GM23338 (cell line): ENCODE measurements around the gene PCTP. TPM values are rescaled to one million over a fixed set of nuclear protein-coding genes. Genes with fewer than 3 reads are reported as not detected.

ENCODE experiments used
- ATAC-seq: fragments of 200-7000 bp; cut with Tn5 transposase; 3 replicates; pipeline ENCODE4 v1.9.1; 2020
- DNase-seq: peaks from one replicate; pipeline ENCODE4 v3.0.0-alpha.2; 2015; ENCODE audit warnings: low spot score
- H2AFZ ChIP-seq: fragments of 200-600 bp; sonication (generic); 2 replicates; pipeline ENCODE4 v1.8.0; 2016; ENCODE audit warnings: antibody characterized with exemption, mild to moderate bottlenecking, moderate library complexity
- H3F3A ChIP-seq: fragments of 200-600 bp; sonication (generic); replicated peaks from 2 replicates; pipeline ENCODE4 v1.8.0; 2017; ENCODE audit warnings: antibody characterized with exemption, mixed run types, low read depth
- H3K27ac ChIP-seq: fragments of 200-600 bp; sonication (generic); 2 replicates; pipeline ENCODE4 v1.6.1; 2016; ENCODE audit warnings: low read depth
- H3K27me3 ChIP-seq: fragments of 200-600 bp; sonication (generic); 2 replicates; pipeline ENCODE4 v1.8.0; 2016; ENCODE audit warnings: mild to moderate bottlenecking, mixed run types, moderate library complexity; ENCODE audit not compliant: insufficient read depth
- H3K36me3 ChIP-seq: fragments of 200-600 bp; sonication (generic); 2 replicates; pipeline ENCODE4 v1.8.0; 2016; ENCODE audit warnings: mild to moderate bottlenecking; ENCODE audit not compliant: insufficient read depth
- H3K4me1 ChIP-seq: fragments of 200-600 bp; sonication (generic); 2 replicates; pipeline ENCODE4 v1.8.0; 2016; ENCODE audit warnings: mild to moderate bottlenecking, moderate library complexity; ENCODE audit not compliant: insufficient read depth
- H3K4me2 ChIP-seq: fragments of 200-600 bp; sonication (generic); 2 replicates; pipeline ENCODE4 v1.7.1; 2017; ENCODE audit warnings: mixed run types
- H3K4me3 ChIP-seq: fragments of 200-600 bp; sonication (generic); 2 replicates; pipeline ENCODE4 v1.6.1; 2016; ENCODE audit warnings: mixed run types
- H3K79me2 ChIP-seq: fragments of 200-600 bp; sonication (generic); replicated peaks from 2 replicates; pipeline ENCODE4 v1.8.0; 2017; ENCODE audit warnings: mild to moderate bottlenecking; ENCODE audit not compliant: insufficient read depth
- H3K9me2 ChIP-seq: fragments of 200-600 bp; sonication (generic); 2 replicates; pipeline ENCODE4 v1.8.0; 2017; ENCODE audit not compliant: insufficient read depth
- H4K20me1 ChIP-seq: fragments of 200-600 bp; sonication (generic); replicated peaks from 2 replicates; pipeline ENCODE4 v1.8.0; 2017; ENCODE audit warnings: mild to moderate bottlenecking; ENCODE audit not compliant: insufficient read depth
- H3K27ac Mint-ChIP-seq: 2 replicates; pipeline ENCODE4 v1.8.0; 2020; ENCODE audit warnings: inconsistent platforms, mild to moderate bottlenecking, moderate library complexity, mixed read lengths
- H3K27me3 Mint-ChIP-seq: 3 replicates; pipeline ENCODE4 v1.8.0; 2022; ENCODE audit warnings: low read depth, mild to moderate bottlenecking, moderate library complexity, mixed read lengths, inconsistent platforms; ENCODE audit not compliant: insufficient read depth, poor library complexity
- H3K36me3 Mint-ChIP-seq: 3 replicates; pipeline ENCODE4 v1.8.0; 2021; ENCODE audit warnings: low read depth, mild to moderate bottlenecking, inconsistent platforms, moderate library complexity, mixed read lengths
- H3K4me1 Mint-ChIP-seq: 3 replicates; pipeline ENCODE4 v1.8.0; 2020; ENCODE audit warnings: mild to moderate bottlenecking, inconsistent platforms, mixed read lengths
- H3K4me3 Mint-ChIP-seq: 3 replicates; pipeline ENCODE4 v1.8.0; 2021; ENCODE audit warnings: moderate library complexity, mild to moderate bottlenecking, inconsistent platforms, mixed read lengths
- H3K9me3 Mint-ChIP-seq: 3 replicates; pipeline ENCODE4 v1.8.0; 2020; ENCODE audit warnings: moderate library complexity, mild to moderate bottlenecking, inconsistent platforms, mixed read lengths
- CREB1 ChIP-seq: fragments of 250-450 bp; sonication (Bioruptor Pico); IDR thresholded peaks from 2 replicates; pipeline ENCODE4 v1.5.0; 2020; ENCODE audit warnings: low read depth, mild to moderate bottlenecking, moderate library complexity
- CTCF ChIP-seq, 2 experiments: fragments of 200-600 bp in 1 of 2; sonication (generic) in 1 of 2; conservative IDR thresholded peaks; 2 replicates each; pipeline versions ENCODE4 v1.5.1 to v1.6.1; 2016 to 2017; ENCODE audit warnings: antibody characterized with exemption in 2 of 2, low read depth in 2 of 2, mild to moderate bottlenecking in 2 of 2, moderate library complexity in 1 of 2
- ETS1 ChIP-seq: IDR thresholded peaks from 2 replicates; pipeline ENCODE4 v1.6.1; 2016; ENCODE audit warnings: antibody characterized with exemption
- EZH2 ChIP-seq: fragments of 200-600 bp; sonication (generic); IDR thresholded peaks from one replicate; pipeline ENCODE4 v1.8.0; 2017; ENCODE audit warnings: antibody characterized with exemption, mild to moderate bottlenecking, low read depth; ENCODE audit not compliant: unreplicated experiment
- EZH2phosphoT487 ChIP-seq: fragments of 200-600 bp; sonication (generic); IDR thresholded peaks from one replicate; pipeline ENCODE4 v1.8.1; 2018; ENCODE audit warnings: antibody characterized with exemption; ENCODE audit not compliant: unreplicated experiment
- JUNB ChIP-seq: IDR thresholded peaks from one replicate; pipeline ENCODE4 v1.6.1; 2016; ENCODE audit warnings: antibody characterized with exemption; ENCODE audit not compliant: unreplicated experiment
- NANOG ChIP-seq: IDR thresholded peaks from 2 replicates; pipeline ENCODE4 v1.6.1; 2016; ENCODE audit warnings: antibody characterized with exemption, borderline replicate concordance
- POLR2AphosphoS5 ChIP-seq: IDR thresholded peaks from 2 replicates; pipeline ENCODE4 v1.6.1; 2016; ENCODE audit warnings: antibody characterized with exemption, low read depth
- REST ChIP-seq: IDR thresholded peaks from one replicate; pipeline ENCODE4 v1.6.1; 2018; ENCODE audit warnings: antibody characterized with exemption; ENCODE audit not compliant: unreplicated experiment
- STAT1 ChIP-seq: IDR thresholded peaks from one replicate; pipeline ENCODE4 v1.6.1; 2016; ENCODE audit warnings: antibody characterized with exemption; ENCODE audit not compliant: unreplicated experiment
- ZNF114 ChIP-seq: fragments of 250-450 bp; sonication (Bioruptor Pico); IDR thresholded peaks from 2 replicates; pipeline ENCODE4 v1.5.0; 2020; ENCODE audit warnings: mild to moderate bottlenecking, moderate library complexity
- ZNF331 ChIP-seq: fragments of 250-450 bp; sonication (Bioruptor Pico); IDR thresholded peaks from 2 replicates; pipeline ENCODE4 v1.5.0; 2020; ENCODE audit warnings: low read depth, mild to moderate bottlenecking, moderate library complexity
- ZNF462 ChIP-seq: fragments of 250-450 bp; sonication (Bioruptor Pico); IDR thresholded peaks from 2 replicates; pipeline ENCODE4 v1.5.0; 2020; ENCODE audit warnings: mild to moderate bottlenecking, moderate library complexity
- polyA plus RNA-seq: library from polyadenylated mRNA; unstranded; fragments of >200 nt; fragmentation: Nextera tagmentation; extraction: Ambion mirVana; gene quantifications from 2 replicates; pipeline ENCODE4 v1.2.1, GENCODE V29; 2016
- total RNA-seq: library from RNA; depleted of rRNA; stranded (reverse); fragments of >200 nt; shearing (Covaris generic); gene quantifications from 2 replicates; pipeline ENCODE4 v1.2.3, GENCODE V29; 2014

PCTP gene
- total and polyA plus RNA-seq, 2 experiments from 2014 or later: 6.4 to 12.3 TPM

DNA sequence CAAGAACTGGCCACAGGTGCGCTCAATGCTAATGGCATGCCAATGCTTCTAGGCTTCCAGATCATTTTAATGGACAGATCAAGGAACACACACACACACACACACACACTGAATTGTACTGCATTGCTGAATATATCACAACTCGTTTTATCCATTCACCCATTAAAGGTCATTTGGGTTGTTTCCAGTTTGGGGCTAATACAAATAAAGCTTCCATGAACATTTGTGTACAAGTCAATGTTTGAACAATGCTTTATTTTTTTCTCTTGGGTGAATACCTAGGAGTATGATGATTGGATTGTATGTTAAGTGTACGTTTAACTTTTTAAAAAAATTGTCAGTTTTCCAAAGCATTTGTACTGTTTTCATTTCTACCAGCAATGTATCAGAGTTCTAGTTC lies 3.6 kb upstream of the PCTP start:
- Histone ChIP-seq H3K9me2 (0 out of 2 replicates have a peak, but pooled peaks cover 5% of the 10 kb centered on the region), H3K4me3 (no peak overlapping the region), H3K27ac (no peak overlapping the region), H3K4me2 (no peak overlapping the region), H3K27me3 (no peaks in the 10 kb centered on the region), H3K79me2 (peaks cover 6% of the 10 kb centered on the region), H3F3A (no peaks in the 10 kb centered on the region), H4K20me1 (0 out of 2 replicates have a peak, but pooled peaks cover 4% of the 10 kb centered on the region), H3K36me3 (no peaks in the 10 kb centered on the region), H2AFZ (no peak overlapping the region), H3K4me1 (peaks cover 6% of the 10 kb centered on the region; the same call in 1 of the 2 replicates)
- DNase-seq (no peak), ATAC-seq (no peak)
- Mint-ChIP-seq H3K27ac (no peak overlapping the region), H3K36me3 (no peaks in the 10 kb centered on the region), H3K4me1 (peaks cover 11% of the 10 kb centered on the region), H3K4me3 (no peak overlapping the region), H3K9me3 (no peaks in the 10 kb centered on the region), H3K27me3 (peaks cover 4% of the 10 kb centered on the region)
- TF ChIP-seq CREB1 (CRISPR knock-in tag) (no peak), POLR2AphosphoS5 (no peak), CTCF (conservative IDR thresholded peaks at IDR 0.05; ENCODE audit: low read depth in 2 of 2) (no peak), ZNF114 (CRISPR knock-in tag) (no peak), REST (no peak), NANOG (no peak), EZH2phosphoT487 (no peak), ZNF462 (CRISPR knock-in tag) (no peak), ZNF331 (CRISPR knock-in tag) (no peak), STAT1 (no peak), EZH2 (no peak), JUNB (no peak), ETS1 (no peak)
